Measurements from ENCODE around the gene ANKRD36B. TPM values are rescaled to one million over a fixed set of nuclear protein-coding genes. Genes with fewer than 3 reads are reported as not detected.
A peak's percentile ranks its signal among the peaks of the same experiment; 100 is the strongest.
"Not testable (repeated sequence)": the region's sequence is repeated elsewhere in the genome, so short reads cannot be mapped to it uniquely, and the experiment has no call there.

Gene ANKRD36B
- total RNA-seq, 3 donors from 2014 or later: 34.2 to 168 (median 78.2) TPM

DNA sequence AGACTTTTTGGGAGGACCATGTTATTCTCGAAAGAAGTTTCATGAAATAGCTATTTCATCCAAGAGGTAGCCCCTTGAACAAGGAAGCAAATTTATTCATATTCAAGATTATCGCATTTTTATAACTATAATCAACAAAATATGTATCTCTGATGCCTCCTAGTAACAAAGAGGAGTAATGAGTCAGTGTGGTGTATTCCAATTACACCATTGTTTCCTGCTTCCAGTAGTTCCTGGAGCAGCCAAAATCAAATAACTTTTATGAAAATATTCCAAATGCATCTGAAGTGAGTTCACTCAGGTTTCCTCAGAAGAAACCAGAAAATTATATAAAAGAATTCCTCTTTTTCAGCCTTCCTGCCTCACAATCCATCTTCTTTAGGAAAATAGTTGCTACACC, 43.0 kb downstream of the ANKRD36B start:
- intact Hi-C loops (cut with DNase I; ENCODE audit: low total_unique reads): no loop called here
- Histone ChIP-seq H3K4me3 (no peak overlapping the region), H3K27ac (no peak overlapping the region), H3K27me3 (no peaks in the 10 kb centered on the region), H3K4me1 (no peaks in the 10 kb centered on the region), H3K9me3 (no peaks in the 10 kb centered on the region), H3K36me3 (no peaks in the 10 kb centered on the region)
- TF ChIP-seq POLR2A (IDR thresholded peaks at IDR 0.05): no peak
- no peak for TF ChIP-seq POLR2AphosphoS5 (IDR thresholded peaks at IDR 0.05)
- TF ChIP-seq, protein P1, sequence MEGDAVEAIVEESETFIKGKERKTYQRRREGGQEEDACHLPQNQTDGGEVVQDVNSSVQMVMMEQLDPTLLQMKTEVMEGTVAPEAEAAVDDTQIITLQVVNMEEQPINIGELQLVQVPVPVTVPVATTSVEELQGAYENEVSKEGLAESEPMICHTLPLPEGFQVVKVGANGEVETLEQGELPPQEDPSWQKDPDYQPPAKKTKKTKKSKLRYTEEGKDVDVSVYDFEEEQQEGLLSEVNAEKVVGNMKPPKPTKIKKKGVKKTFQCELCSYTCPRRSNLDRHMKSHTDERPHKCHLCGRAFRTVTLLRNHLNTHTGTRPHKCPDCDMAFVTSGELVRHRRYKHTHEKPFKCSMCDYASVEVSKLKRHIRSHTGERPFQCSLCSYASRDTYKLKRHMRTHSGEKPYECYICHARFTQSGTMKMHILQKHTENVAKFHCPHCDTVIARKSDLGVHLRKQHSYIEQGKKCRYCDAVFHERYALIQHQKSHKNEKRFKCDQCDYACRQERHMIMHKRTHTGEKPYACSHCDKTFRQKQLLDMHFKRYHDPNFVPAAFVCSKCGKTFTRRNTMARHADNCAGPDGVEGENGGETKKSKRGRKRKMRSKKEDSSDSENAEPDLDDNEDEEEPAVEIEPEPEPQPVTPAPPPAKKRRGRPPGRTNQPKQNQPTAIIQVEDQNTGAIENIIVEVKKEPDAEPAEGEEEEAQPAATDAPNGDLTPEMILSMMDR (IDR thresholded peaks at IDR 0.05): no peak
- DNase-seq (ENCODE audit: low spot score in 2 of 2): no peak

DNA sequence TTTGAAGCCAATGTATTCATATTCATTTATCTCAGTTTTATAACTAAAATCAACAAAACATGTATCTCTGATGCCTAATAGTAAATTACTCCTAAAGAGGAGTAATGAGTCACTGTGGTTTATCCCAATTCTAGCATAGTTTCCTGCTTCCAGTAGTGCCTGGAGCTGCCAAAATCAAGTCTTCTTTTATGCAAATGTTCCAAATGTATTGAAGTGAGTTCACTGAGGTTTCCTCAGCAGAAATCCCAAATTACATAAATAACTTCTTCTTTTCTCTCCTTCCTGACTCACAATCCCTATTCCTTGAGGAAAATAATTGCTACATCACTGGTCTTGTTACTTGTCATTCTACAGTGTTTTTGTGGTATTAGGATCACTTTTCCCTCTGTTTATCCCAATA, 44.8 kb downstream of the ANKRD36B start:
- H3K27ac ChIP-seq; DNase-seq (ENCODE audit: low spot score in 2 of 2); H3K27me3 ChIP-seq; H3K4me1 ChIP-seq; H3K4me3 ChIP-seq; H3K9me3 ChIP-seq; H3K36me3 ChIP-seq; intact Hi-C loops (cut with DNase I; ENCODE audit: low total_unique reads): not testable (repeated sequence)

DNA sequence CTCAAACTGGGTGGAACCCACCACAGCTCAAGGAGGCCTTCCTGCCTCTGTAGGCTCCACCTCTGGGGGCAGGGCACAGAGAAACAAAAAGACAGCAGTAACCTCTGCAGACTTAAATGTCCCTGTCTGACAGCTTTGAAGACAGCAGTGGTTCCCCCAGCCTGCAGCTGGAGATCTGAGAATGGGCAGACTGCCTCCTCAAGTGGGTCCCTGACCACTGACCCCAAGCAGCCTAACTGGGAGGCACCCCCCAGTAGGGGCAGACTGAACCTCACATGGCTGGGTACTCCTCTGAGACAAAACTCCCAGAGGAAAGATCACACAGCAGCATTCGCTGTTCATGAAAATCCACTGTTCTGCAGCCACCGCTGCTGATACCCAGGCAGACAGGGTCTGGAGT, 63.8 kb downstream of the ANKRD36B start:
- H3K36me3 ChIP-seq; DNase-seq (ENCODE audit: low spot score in 2 of 2); H3K4me1 ChIP-seq; H3K27ac ChIP-seq; H3K9me3 ChIP-seq; H3K4me3 ChIP-seq; intact Hi-C loops (cut with DNase I; ENCODE audit: low total_unique reads); H3K27me3 ChIP-seq: not testable (repeated sequence)

DNA sequence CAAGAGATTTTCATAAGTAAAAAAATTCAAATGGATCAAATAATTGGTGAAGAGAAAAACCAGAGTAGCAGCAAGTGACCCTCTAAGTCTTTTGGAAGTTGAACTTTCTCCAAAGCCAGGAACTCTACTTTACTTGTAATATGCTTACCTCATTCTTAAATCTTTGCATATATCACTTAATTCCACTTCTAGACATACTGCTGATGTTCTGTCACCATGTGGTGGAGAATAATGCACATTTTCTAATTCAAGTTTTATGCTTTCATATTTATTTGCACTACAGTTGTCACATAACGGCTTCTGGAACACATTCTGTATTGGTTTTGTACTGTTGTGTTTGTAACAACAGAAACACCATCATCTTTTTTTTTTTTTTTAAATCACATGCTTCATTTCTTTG, 65.9 kb downstream of the ANKRD36B start:
- H3K9me3 ChIP-seq; H3K27ac ChIP-seq; DNase-seq (ENCODE audit: low spot score in 2 of 2); H3K4me1 ChIP-seq; intact Hi-C loops (cut with DNase I; ENCODE audit: low total_unique reads); H3K27me3 ChIP-seq; H3K4me3 ChIP-seq; H3K36me3 ChIP-seq: not testable (repeated sequence)

DNA sequence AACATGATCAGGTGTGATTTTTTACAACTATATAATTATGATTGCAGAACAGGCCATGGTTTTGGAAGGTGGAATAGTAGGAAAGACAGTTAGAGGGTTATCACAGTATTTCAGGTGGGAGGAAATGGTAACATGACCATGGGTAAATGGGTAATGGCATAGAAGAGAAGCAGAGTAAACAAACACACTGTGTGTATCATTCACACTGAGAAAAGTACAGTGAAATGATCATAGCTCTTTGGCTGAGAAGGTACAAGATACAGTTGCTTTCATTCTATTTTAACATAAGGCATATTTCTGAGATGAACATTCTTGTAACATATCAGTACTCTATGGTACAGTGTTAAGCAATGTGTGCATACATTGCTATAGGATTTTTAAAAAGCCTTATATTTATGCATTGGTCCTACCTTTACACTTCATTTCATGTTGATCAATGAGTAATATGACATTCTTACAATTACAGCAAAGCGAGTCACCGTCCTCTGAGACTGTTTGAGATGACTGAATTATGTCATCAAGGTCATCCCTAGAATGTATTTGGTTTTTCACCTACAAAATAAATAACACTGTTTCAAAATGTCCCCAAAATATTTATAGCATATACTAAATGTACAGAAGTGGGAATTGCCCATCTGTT, 66.6 kb downstream of the ANKRD36B start:
- not testable (repeated sequence) for DNase-seq (ENCODE audit: low spot score in 2 of 2)

DNA sequence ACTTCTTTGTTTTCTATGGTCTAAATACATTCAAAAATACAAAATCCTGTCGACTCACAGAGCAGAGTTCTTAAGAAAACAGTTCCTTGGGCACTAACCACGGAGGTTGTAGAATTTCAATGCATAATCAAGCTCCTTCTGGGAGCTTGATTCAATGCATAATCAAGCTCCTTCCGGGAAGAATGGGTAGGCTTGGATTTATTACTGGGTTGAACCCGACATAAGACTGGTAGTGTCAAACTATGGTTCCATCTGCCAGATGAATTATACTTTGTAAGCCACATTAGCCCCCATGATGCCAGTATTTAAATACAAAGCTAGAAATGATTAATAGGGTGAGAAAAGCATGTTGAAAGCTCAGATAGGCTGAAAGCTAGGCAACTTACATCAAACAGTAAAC, 94.0 kb downstream of the ANKRD36B start:
- H3K4me1 ChIP-seq; H3K4me3 ChIP-seq; H3K27ac ChIP-seq; DNase-seq (ENCODE audit: low spot score in 2 of 2); H3K27me3 ChIP-seq; H3K9me3 ChIP-seq; H3K36me3 ChIP-seq; intact Hi-C loops (cut with DNase I; ENCODE audit: low total_unique reads): not testable (repeated sequence)

More for the DNA sequence above, 66.6 kb downstream of the ANKRD36B start:
- H3K27ac ChIP-seq; H3K36me3 ChIP-seq; H3K4me1 ChIP-seq; H3K4me3 ChIP-seq; intact Hi-C loops (cut with DNase I; ENCODE audit: low total_unique reads); H3K27me3 ChIP-seq; H3K9me3 ChIP-seq: not testable (repeated sequence)

DNA sequence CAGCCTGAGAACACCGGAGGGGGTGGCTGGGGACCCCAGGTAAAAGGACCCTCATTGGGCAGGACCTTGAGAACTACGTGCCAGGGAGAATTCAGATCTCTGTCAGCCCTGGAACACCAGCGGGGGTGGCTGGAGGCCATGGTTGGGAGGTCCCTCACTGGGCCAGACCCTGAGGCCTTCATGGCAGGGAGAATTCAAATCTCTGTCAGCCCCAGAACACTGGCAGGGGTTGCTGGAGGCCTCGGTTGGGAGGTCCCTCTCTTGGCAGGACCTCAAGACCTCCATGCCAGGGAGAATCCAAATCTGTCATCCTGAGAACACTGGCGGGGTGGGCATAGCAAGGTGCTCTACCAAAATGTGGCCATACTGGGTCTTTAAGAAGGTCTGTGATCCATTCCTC, 99.5 kb downstream of the ANKRD36B start:
- H3K4me3 ChIP-seq; H3K27ac ChIP-seq; H3K9me3 ChIP-seq; H3K27me3 ChIP-seq; H3K4me1 ChIP-seq; intact Hi-C loops (cut with DNase I; ENCODE audit: low total_unique reads); H3K36me3 ChIP-seq: not testable (repeated sequence)
- DNase-seq (ENCODE audit: low spot score in 2 of 2): peak in 1 of 2 donors; percentile 50

Other genes starting within 250 kb of the ANKRD36B start
- gene COX5B, start 56.2 kb upstream of the ANKRD36B start, total RNA-seq: 100 to 1,000 TPM; 352 to 396 (median 362) TPM
- gene ACTR1B, start 74.2 kb upstream of the ANKRD36B start, total RNA-seq: 10 to 100 TPM; 59.6 to 74.6 (median 61.9) TPM
- gene C2orf92, start 79.8 kb upstream of the ANKRD36B start, total RNA-seq: 10 to 100 TPM; 11.2 to 49.5 (median 27.9) TPM
- 1 to 10 TPM; 4.0 to 7.3 (median 4.9) TPM for gene ZAP70, start 123.7 kb upstream of the ANKRD36B start, total RNA-seq

Data from breast epithelium (tissue), 4 donors.